Measurements from ENCODE around the gene FZR1. TPM values are rescaled to one million over a fixed set of nuclear protein-coding genes. Genes with fewer than 3 reads are reported as not detected.

The FZR1 gene
- total and polyA plus RNA-seq, 9 of the 15 experiments (the other 6 are each of a cell fraction or from before 2014, with no cell fraction given), result 0.18 to 48.0 (median 22.2) TPM

GRCh38 chr19:3512562-3513228 is 6.6 kb downstream of the FZR1 start:
- 86% methylated on average over 11 of the region's 17 CpGs for WGBS (ENCODE audit: insufficient coverage, low coverage, missing lambda C conversion rate)
- H3K4me2 ChIP-seq (ENCODE audit: insufficient read depth, low read length), result no peak overlapping the region
- FAIRE-seq, result no peak
- TF ChIP-seq ZBTB1 (CRISPR knock-in tag; IDR thresholded peaks at IDR 0.05; ENCODE audit: borderline replicate concordance, low read depth) (no peak), KAT8 (IDR thresholded peaks at IDR 0.05; ENCODE audit: low read depth) (no peak), ZFP91 (CRISPR knock-in tag; IDR thresholded peaks at IDR 0.05) (no peak), KDM2B (CRISPR knock-in tag; IDR thresholded peaks at IDR 0.05) (no peak), USF2 (CRISPR knock-in tag; IDR thresholded peaks at IDR 0.05) (no peak), GATA2 (CRISPR knock-in tag; IDR thresholded peaks at IDR 0.05) (no peak), RREB1 (CRISPR knock-in tag; IDR thresholded peaks at IDR 0.05) (no peak), MLX (CRISPR knock-in tag; conservative IDR thresholded peaks at IDR 0.05) (no peak), BRD4 (IDR thresholded peaks at IDR 0.05) (no peak), HSF4 (CRISPR knock-in tag; IDR thresholded peaks at IDR 0.05; ENCODE audit: borderline replicate concordance) (no peak)
- no peak overlapping the region for H3K4me3 ChIP-seq
- H4K20me1 ChIP-seq (replicated peaks; ENCODE audit: control insufficient read depth, insufficient read depth, low read length), result peaks cover 67% of the 10 kb centered on the region
- H3K9ac ChIP-seq (ENCODE audit: insufficient read depth in 1 of 2, low read depth in 2 of 2, low read length in 2 of 2), result no peak overlapping the region
- ChIA-PET CTCF (ENCODE audit: low intra/inter-chr PET ratio) (no interaction called here), POLR2A (interaction anchor here (0.5 to 1.8 kb wide), 5 partner anchors 8 to 210 kb away, joined by 3 to 7 read pairs (median 3); no protein-coding TSS in a partner anchor)
- DNase-seq (ENCODE audit: extremely low read depth in 1 of 4, low spot score in 3 of 4), result no peak
- intact Hi-C loops (cut with micrococcal nuclease), result no loop called here
- H3K27ac ChIP-seq (ENCODE audit: extremely low read depth, low read depth, low read length), result no peak overlapping the region
- peaks cover 11 to 77% of the 10 kb centered on the region in 2 experiments; a peak in 4 of 5 replicates for H3K4me1 ChIP-seq (replicated peaks in 1 of 2; ENCODE audit: control insufficient read depth in 2 of 2, insufficient read depth in 2 of 2, low read length in 2 of 2)
- peaks cover 13% of the 10 kb centered on the region for H3K9me1 ChIP-seq (ENCODE audit: control insufficient read depth, insufficient read depth, low read length)
- in situ Hi-C loops (cut with MboI), result no loop called here
- peaks cover 85% of the 10 kb centered on the region for H3K79me2 ChIP-seq (ENCODE audit: control insufficient read depth, insufficient read depth, low read length)
- no peak overlapping the region for H2AFZ ChIP-seq (ENCODE audit: low read depth, low read length)
- H3K27me3 ChIP-seq (ENCODE audit: control insufficient read depth in 2 of 2, insufficient read depth in 2 of 2, low read length in 2 of 2), result no peaks in the 10 kb centered on the region
- BruUV-seq (replicated peaks), result no TSS peak
- no peaks in the 10 kb centered on the region for H3K9me3 ChIP-seq (replicated peaks; ENCODE audit: control insufficient read depth, insufficient read depth, low read depth, low read length)
- ATAC-seq, result no peak
- peaks cover 38% of the 10 kb centered on the region; the same call in 2 of the 3 replicates for H3K36me3 ChIP-seq (ENCODE audit: control insufficient read depth, insufficient read depth, low read length)
